Ovary (tissue), 3 donors: ENCODE data around the gene CPSF3.

Experiments used
- CTCF ChIP-seq, 3 donors: fragments of 450-650 bp in 2 of 3; fragments of 200-600 bp in 1 of 3; IDR thresholded peaks; one replicate each; pipeline versions ENCODE4 v1.5.1 to v1.8.0; 2016 to 2022; ENCODE audit warnings: antibody characterized with exemption in 3 of 3, mild to moderate bottlenecking in 1 of 3
- EP300 ChIP-seq: sonication (generic); formaldehyde crosslinking; IDR thresholded peaks from one replicate; pipeline ENCODE4 v1.6.1; 2017; ENCODE audit warnings: antibody characterized with exemption
- donor health status: DM: no; HTN: no; CAD: no.

GRCh38 chr2:9508931-9509330 lies 85.5 kb downstream of the CPSF3 start:
- no peak for TF ChIP-seq EP300
- TF ChIP-seq CTCF (IDR thresholded peaks at IDR 0.05): no peak
